ENCODE results near the gene HVCN1.

Gene HVCN1

GRCh38 chr12:110720516-110720915 is 31.6 kb upstream of the HVCN1 start:
- Histone ChIP-seq H3K79me2 (ENCODE audit: insufficient read depth, low read length) (peaks cover 30% of the 10 kb centered on the region), H3F3A (ENCODE audit: low read depth) (no peaks in the 10 kb centered on the region), H3K27me3 (ENCODE audit: insufficient read depth, low read length, poor library complexity, severe bottlenecking) (no peaks in the 10 kb centered on the region), H3K4me1 (ENCODE audit: insufficient read depth, low read length, poor library complexity, severe bottlenecking) (no peaks in the 10 kb centered on the region), H3K4me2 (ENCODE audit: low read depth, low read length, poor library complexity, severe bottlenecking) (no peak overlapping the region), H3K9me2 (replicated peaks; ENCODE audit: low read depth, low read length) (no peaks in the 10 kb centered on the region), H4K20me1 (ENCODE audit: insufficient read depth, low read length, poor library complexity, severe bottlenecking) (peaks cover 36% of the 10 kb centered on the region), H3K9ac (ENCODE audit: low read depth, low read length, poor library complexity, severe bottlenecking) (no peak overlapping the region), H3K4me3 (ENCODE audit: low read length, poor library complexity, severe bottlenecking) (no peak overlapping the region), H2AFZ (ENCODE audit: low read length) (no peak overlapping the region), H3K36me3 (ENCODE audit: insufficient read depth, low read length) (peaks cover 90% of the 10 kb centered on the region), H3K9me3 (ENCODE audit: insufficient read depth, low read depth, low read length) (no peaks in the 10 kb centered on the region)
- no peak for TF ChIP-seq CTCF (conservative IDR thresholded peaks at IDR 0.05; ENCODE audit: low read length)
- TF ChIP-seq EZH2phosphoT487 (IDR thresholded peaks at IDR 0.05; ENCODE audit: borderline replicate concordance) = no peak

- no peak overlapping the region for H3K9ac ChIP-seq (ENCODE audit: low read depth, low read length, poor library complexity, severe bottlenecking)
- H3K79me2 ChIP-seq (ENCODE audit: insufficient read depth, low read length) = peaks cover 15% of the 10 kb centered on the region
- H4K20me1 ChIP-seq (ENCODE audit: insufficient read depth, low read length, poor library complexity, severe bottlenecking) = peaks cover 21% of the 10 kb centered on the region
- H2AFZ ChIP-seq (ENCODE audit: low read length) = no peak overlapping the region
- no peaks in the 10 kb centered on the region for H3K4me1 ChIP-seq (ENCODE audit: insufficient read depth, low read length, poor library complexity, severe bottlenecking)
- H3K9me2 ChIP-seq (replicated peaks; ENCODE audit: low read depth, low read length) = no peaks in the 10 kb centered on the region
- no peak overlapping the region for H3K4me2 ChIP-seq (ENCODE audit: low read depth, low read length, poor library complexity, severe bottlenecking)
- no peak for TF ChIP-seq EZH2phosphoT487 (IDR thresholded peaks at IDR 0.05; ENCODE audit: borderline replicate concordance)
- no peak for TF ChIP-seq CTCF (conservative IDR thresholded peaks at IDR 0.05; ENCODE audit: low read length)
- H3K27me3 ChIP-seq (ENCODE audit: insufficient read depth, low read length, poor library complexity, severe bottlenecking) = no peaks in the 10 kb centered on the region
- peaks cover 68% of the 10 kb centered on the region for H3K36me3 ChIP-seq (ENCODE audit: insufficient read depth, low read length)
- no peaks in the 10 kb centered on the region for H3K9me3 ChIP-seq (ENCODE audit: insufficient read depth, low read depth, low read length)
- H3K4me3 ChIP-seq (ENCODE audit: low read length, poor library complexity, severe bottlenecking) = no peak overlapping the region
- no peaks in the 10 kb centered on the region for H3F3A ChIP-seq (ENCODE audit: low read depth)
These were observed 29.4 kb upstream of the HVCN1 start for GRCh38 chr12:110718222-110718908.

DNA sequence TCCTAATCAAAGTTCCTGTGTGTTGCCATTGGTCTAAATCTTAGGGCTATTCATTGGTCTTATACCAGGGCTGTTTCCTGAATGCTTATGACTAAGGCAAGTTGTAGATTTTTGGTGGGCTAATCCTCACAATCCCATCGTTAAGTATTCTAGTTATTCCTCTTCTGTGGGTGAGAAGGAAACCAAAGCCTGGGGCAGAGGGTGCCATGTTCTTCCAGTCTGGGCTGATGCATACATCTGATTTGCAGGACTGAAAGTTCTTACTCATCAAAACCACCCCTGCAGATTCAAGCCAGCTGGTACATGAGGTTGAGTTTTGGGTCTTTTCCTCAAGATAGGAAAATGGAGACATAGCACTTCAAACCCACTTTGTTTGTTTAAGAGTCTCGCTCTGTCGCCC is 28.1 kb upstream of the HVCN1 start:
- Histone ChIP-seq H3K9me2 (replicated peaks; ENCODE audit: low read depth, low read length) (no peaks in the 10 kb centered on the region), H3F3A (ENCODE audit: low read depth) (no peaks in the 10 kb centered on the region), H3K27me3 (ENCODE audit: insufficient read depth, low read length, poor library complexity, severe bottlenecking) (no peaks in the 10 kb centered on the region), H3K36me3 (ENCODE audit: insufficient read depth, low read length) (peaks cover 55% of the 10 kb centered on the region), H4K20me1 (ENCODE audit: insufficient read depth, low read length, poor library complexity, severe bottlenecking) (peaks cover 11% of the 10 kb centered on the region), H3K4me1 (ENCODE audit: insufficient read depth, low read length, poor library complexity, severe bottlenecking) (no peaks in the 10 kb centered on the region), H3K4me3 (ENCODE audit: low read length, poor library complexity, severe bottlenecking) (no peak overlapping the region), H3K9ac (ENCODE audit: low read depth, low read length, poor library complexity, severe bottlenecking) (no peak overlapping the region), H3K79me2 (ENCODE audit: insufficient read depth, low read length) (peaks cover 6% of the 10 kb centered on the region; the same call in 1 of the 2 replicates), H2AFZ (ENCODE audit: low read length) (no peak overlapping the region), H3K4me2 (ENCODE audit: low read depth, low read length, poor library complexity, severe bottlenecking) (no peak overlapping the region), H3K9me3 (ENCODE audit: insufficient read depth, low read depth, low read length) (no peaks in the 10 kb centered on the region)
- no peak for TF ChIP-seq EZH2phosphoT487 (IDR thresholded peaks at IDR 0.05; ENCODE audit: borderline replicate concordance)
- no peak for TF ChIP-seq CTCF (conservative IDR thresholded peaks at IDR 0.05; ENCODE audit: low read length)
